Right lobe of liver (tissue), 6 donors: ENCODE measurements around the gene TFR2. TPM values are rescaled to one million over a fixed set of nuclear protein-coding genes. Genes with fewer than 3 reads are reported as not detected.
"Not testable (repeated sequence)": the region's sequence is repeated elsewhere in the genome, so short reads cannot be mapped to it uniquely, and the experiment has no call there.

Source experiments
- ATAC-seq, 4 donors: fragments of 200-7000 bp; cut with Tn5 transposase; one replicate each; pipeline ENCODE4 v1.9.1; 2020; ENCODE audit warnings: mild to moderate bottlenecking in 4 of 4, moderate library complexity in 4 of 4
- DNase-seq, 3 donors: peaks; one replicate each; pipeline ENCODE4 v3.0.0-alpha.2; 2020
- H3K27ac ChIP-seq, 3 donors: fragments of 200-600 bp; one replicate each; pipeline ENCODE4 v1.8.0; 2022
- H3K27me3 ChIP-seq, 2 donors: fragments of 200-600 bp; one replicate each; pipeline ENCODE4 v1.8.0; 2022
- H3K36me3 ChIP-seq, 4 donors: fragments of 200-600 bp; sonication (generic) in 1 of 4; one replicate each; pipeline versions ENCODE4 v1.5.1 to v1.8.0; 2017 to 2022; ENCODE audit warnings: control low read depth in 1 of 4
- H3K4me1 ChIP-seq, 4 donors: fragments of 200-600 bp; sonication (generic) in 1 of 4; one replicate each; pipeline versions ENCODE4 v1.5.1 to v1.8.0; 2017 to 2022; ENCODE audit warnings: control low read depth in 1 of 4
- H3K4me3 ChIP-seq, 3 donors: fragments of 200-600 bp; one replicate each; pipeline ENCODE4 v1.8.0; 2022
- H3K9me3 ChIP-seq, 4 donors: fragments of 200-600 bp; sonication (generic) in 1 of 4; one replicate each; pipeline versions ENCODE4 v1.5.1 to v1.8.0; 2017 to 2022; ENCODE audit warnings: control low read depth in 1 of 4
- CTCF ChIP-seq, 4 donors: fragments of 200-600 bp in 3 of 4; fragments of 450-650 bp in 1 of 4; IDR thresholded peaks; one replicate each; pipeline versions ENCODE4 v1.5.1 to v1.8.0; 2016 to 2022; ENCODE audit warnings: antibody characterized with exemption in 4 of 4, mild to moderate bottlenecking in 2 of 4
- POLR2A ChIP-seq: fragments of 450-650 bp; IDR thresholded peaks from one replicate; pipeline ENCODE4 v1.6.1; 2017; ENCODE audit warnings: antibody characterized with exemption, mild to moderate bottlenecking
- WGBS: methylation state at CpG from one replicate; pipeline ENCODE4 v1.1.6; 2018; ENCODE audit warnings: low coverage, low lambda C conversion rate; ENCODE audit not compliant: insufficient coverage; ENCODE audit errors: missing lambda C conversion rate; 5-methylcytosine and 5-hydroxymethylcytosine counted together
- intact Hi-C, 2 donors: fragments of 100-400 bp; cut with DNase I; formaldehyde crosslinking; loops; one replicate each; pipeline versions ENCODE4 v1.11.2 to v1.14.1; 2022
- total RNA-seq, 6 experiments: library from RNA; depleted of rRNA in 2 of 6; stranded (reverse); fragments of >200 nt in 2 of 6; fragmentation: NEBNext Ultra II Directional in 3 of 6; extraction: Animal tissue kit (Norgen Biotek cat#: 25700) in 3 of 6; gene quantifications; one replicate each; pipeline versions ENCODE4 v1.1.0 to v1.2.4, GENCODE V29; 2016 to 2023
- donor health status: DM: no; HTN: yes; CAD: no.
- donor health status: DM: no; HTN: no; CAD: no.
- donor health status: DM: no; HTN: no; CAD: no.
- donor health status: DM: no; HTN: yes; CAD: no.
- donor health status: DM: no; HTN: yes; CAD: no.

The TFR2 gene
- total RNA-seq, 6 experiments from 2014 or later = 413 to 669 (median 501) TPM

GRCh38 chr7:100668069-100668449 lies 26.7 kb upstream of the TFR2 start:
- no peaks in the 10 kb centered on the region for H3K27me3 ChIP-seq
- no peak overlapping the region for H3K4me3 ChIP-seq
- ATAC-seq = no peak
- H3K27ac ChIP-seq = no peak overlapping the region
- intact Hi-C loops = no loop called here
- TF ChIP-seq CTCF (IDR thresholded peaks at IDR 0.05) = no peak
- TF ChIP-seq POLR2A = no peak
- H3K36me3 ChIP-seq = no peaks in the 10 kb centered on the region
- DNase-seq = no peak
- H3K9me3 ChIP-seq = no peaks in the 10 kb centered on the region
- 88% methylated on average over 2 of the region's 2 CpGs for WGBS
- H3K4me1 ChIP-seq = no peaks in the 10 kb centered on the region

GRCh38 chr7:100667331-100668068 lies 26.1 kb upstream of the TFR2 start:
- Histone ChIP-seq H3K4me3 (no peak overlapping the region), H3K4me1 (no peaks in the 10 kb centered on the region), H3K9me3 (no peaks in the 10 kb centered on the region), H3K27ac (no peak overlapping the region), H3K27me3 (no peaks in the 10 kb centered on the region), H3K36me3 (no peaks in the 10 kb centered on the region)
- 81% methylated on average over 10 of the region's 16 CpGs for WGBS
- DNase-seq (no peak), ATAC-seq (no peak)
- no peak for TF ChIP-seq CTCF (IDR thresholded peaks at IDR 0.05)
- no peak for TF ChIP-seq POLR2A
- intact Hi-C loops = no loop called here

- Histone ChIP-seq H3K27ac (no peak overlapping the region), H3K9me3 (no peaks in the 10 kb centered on the region), H3K4me3 (no peak overlapping the region), H3K36me3 (no peaks in the 10 kb centered on the region), H3K4me1 (no peaks in the 10 kb centered on the region), H3K27me3 (no peaks in the 10 kb centered on the region)
- no peak for ATAC-seq
- 85% methylated on average over 5 of the region's 5 CpGs for WGBS
- intact Hi-C loops = no loop called here
- no peak for TF ChIP-seq CTCF (IDR thresholded peaks at IDR 0.05)
- no peak for TF ChIP-seq POLR2A
- DNase-seq = no peak
These were observed 23.9 kb upstream of the TFR2 start for GRCh38 chr7:100665168-100665726.

GRCh38 chr7:100662194-100662776 lies 20.9 kb upstream of the TFR2 start:
- peak in 2 of 3 donors; percentile 56 to 58 for DNase-seq
- H3K9me3 ChIP-seq, H3K36me3 ChIP-seq, H3K27ac ChIP-seq, H3K27me3 ChIP-seq, H3K4me1 ChIP-seq, intact Hi-C loops, H3K4me3 ChIP-seq: not testable (repeated sequence)
- 69% methylated on average over 12 of the region's 12 CpGs for WGBS
- ATAC-seq = peak in 2 of 4 donors; percentile 26 to 33
